Neural progenitor cell (in vitro differentiated cells): ENCODE results near the gene SZRD1.

Source experiments
- CTCF ChIP-seq: fragments of 200-600 bp; sonication (generic); IDR thresholded peaks from 2 replicates; pipeline ENCODE4 v1.5.1; 2017; ENCODE audit warnings: antibody characterized with exemption, mild to moderate bottlenecking
- EZH2 ChIP-seq: fragments of 200-600 bp; sonication (generic); IDR thresholded peaks from 2 replicates; pipeline ENCODE4 v1.6.1; 2017; ENCODE audit warnings: antibody characterized with exemption, mild to moderate bottlenecking, moderate library complexity
- EZH2phosphoT487 ChIP-seq: fragments of 200-600 bp; sonication (generic); IDR thresholded peaks from 2 replicates; pipeline ENCODE4 v1.6.1; 2017; ENCODE audit warnings: antibody characterized with exemption

- no peak for TF ChIP-seq CTCF
- no peak for TF ChIP-seq EZH2
- TF ChIP-seq EZH2phosphoT487, result no peak
Observed at GRCh38 chr1:16326833-16327404, 40.1 kb upstream of the SZRD1 start.
